Activated B cell treated with CpG ODN at 0.5 μM for 24 hours (primary cell): Measurements from ENCODE around the gene CEP162. TPM values are rescaled to one million over a fixed set of nuclear protein-coding genes. Genes with fewer than 3 reads are reported as not detected.
"Not testable (repeated sequence)": the region's sequence is repeated elsewhere in the genome, so short reads cannot be mapped to it uniquely, and the experiment has no call there.

Experiments
- ATAC-seq: fragments of 200-7000 bp; cut with Tn5 transposase; one replicate; pipeline ENCODE4 v1.10.0; 2021; ENCODE audit warnings: low read depth, mild to moderate bottlenecking, moderate library complexity
- CTCF ChIA-PET: fragments of 350-600 bp; sonication (Branson Sonifier 250); formaldehyde crosslinking; loops from one replicate; lab custom pipeline; 2021; ENCODE audit warnings: antibody characterized with exemption; lab: Charles Lee
- POLR2A ChIA-PET: fragments of 350-600 bp; sonication (Branson Sonifier 250); formaldehyde crosslinking; loops from one replicate; lab custom pipeline; 2021; ENCODE audit warnings: antibody characterized with exemption; lab: Charles Lee
- DNase-seq: peaks from one replicate; pipeline ENCODE4 v3.0.0; 2022
- H3K27ac Mint-ChIP-seq: one replicate; pipeline ENCODE4 v1.8.0; 2020; ENCODE audit warnings: mixed read lengths
- H3K27me3 Mint-ChIP-seq: one replicate; pipeline ENCODE4 v1.8.0; 2021; ENCODE audit warnings: mixed read lengths
- H3K36me3 Mint-ChIP-seq: one replicate; pipeline ENCODE4 v1.8.0; 2021; ENCODE audit warnings: low read depth, mixed read lengths
- H3K4me1 Mint-ChIP-seq: one replicate; pipeline ENCODE4 v1.8.0; 2021; ENCODE audit warnings: mixed read lengths
- H3K4me3 Mint-ChIP-seq: one replicate; pipeline ENCODE4 v1.8.0; 2020; ENCODE audit warnings: mild to moderate bottlenecking, mixed read lengths
- H3K9me3 Mint-ChIP-seq: one replicate; pipeline ENCODE4 v1.8.0; 2020; ENCODE audit warnings: mixed read lengths
- CTCF ChIP-seq: fragments of 200-600 bp; IDR thresholded peaks from one replicate; pipeline ENCODE4 v1.8.0; 2022; ENCODE audit warnings: antibody characterized with exemption, mild to moderate bottlenecking
- intact Hi-C: fragments of 100-400 bp; cut with micrococcal nuclease; formaldehyde crosslinking; loops from one replicate; pipeline ENCODE4 v1.15.1; 2024
- total RNA-seq: library from RNA; stranded (reverse); gene quantifications from 2 replicates; pipeline ENCODE4 v1.2.3, GENCODE V29; 2022

CEP162 gene
- total RNA-seq, 1 donor from 2014 or later = 13.8 TPM

DNA sequence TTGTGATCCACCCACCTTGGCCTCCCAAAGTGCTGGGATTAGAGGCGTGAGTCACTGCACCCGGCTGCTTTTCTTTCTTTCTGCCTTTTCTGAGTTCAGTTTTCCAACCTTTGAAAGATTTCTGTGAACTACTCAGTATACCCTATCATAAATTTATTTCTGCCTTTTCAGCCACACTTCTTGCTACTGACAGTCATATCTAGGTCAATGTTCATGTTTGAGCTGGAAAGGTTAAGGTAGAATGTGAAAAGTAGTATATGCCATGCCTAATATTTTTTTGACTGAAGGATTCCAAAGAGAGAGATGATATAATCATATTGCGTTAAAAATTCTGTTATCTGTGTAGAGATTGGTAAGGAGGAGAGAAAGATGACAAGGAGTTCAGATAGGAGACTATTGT lies 25.9 kb upstream of the CEP162 start:
- H3K4me3 Mint-ChIP-seq = no peak overlapping the region
- intact Hi-C loops = no loop called here
- peaks cover 13% of the 10 kb centered on the region for H3K27me3 Mint-ChIP-seq
- H3K36me3 Mint-ChIP-seq = no peaks in the 10 kb centered on the region
- H3K9me3 Mint-ChIP-seq = no peaks in the 10 kb centered on the region
- peaks cover 3% of the 10 kb centered on the region for H3K4me1 Mint-ChIP-seq
- no peak overlapping the region for H3K27ac Mint-ChIP-seq
- CTCF ChIA-PET = no interaction called here
- DNase-seq (no peak), ATAC-seq (no peak)
- POLR2A ChIA-PET = no interaction called here
- TF ChIP-seq CTCF = no peak

DNA sequence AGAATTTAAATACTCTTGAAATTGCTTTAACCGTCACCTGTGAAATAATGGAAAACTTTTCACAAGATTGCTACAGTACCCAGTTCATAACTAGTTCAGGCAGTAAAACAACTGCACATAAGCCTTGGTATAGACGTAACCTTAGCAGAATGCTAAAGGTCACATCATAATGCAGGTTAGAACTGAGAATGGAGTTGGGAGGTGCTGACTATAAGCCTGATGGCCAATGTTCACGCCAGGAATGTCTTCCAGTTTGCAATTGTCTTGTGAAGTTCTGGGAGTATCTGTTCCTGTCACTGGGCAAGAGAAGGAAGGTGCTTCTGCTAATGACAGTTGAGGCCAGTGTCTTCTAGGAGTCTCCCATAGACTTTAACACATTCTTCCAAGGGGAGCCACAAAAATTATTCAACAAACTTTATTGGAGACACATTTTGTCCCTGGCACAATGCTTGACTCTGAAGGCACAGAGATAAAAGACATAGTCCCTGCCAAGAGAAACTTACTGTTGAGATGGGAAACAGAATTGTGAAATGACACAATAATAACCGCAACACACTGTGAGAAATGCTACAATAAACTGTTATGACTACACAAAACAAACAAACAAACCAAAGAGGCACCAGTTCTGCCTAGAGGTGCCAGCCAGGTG lies 24.6 kb upstream of the CEP162 start:
- Mint-ChIP-seq H3K9me3 (no peaks in the 10 kb centered on the region), H3K27ac (no peak overlapping the region), H3K4me3 (no peak overlapping the region), H3K4me1 (peaks cover 3% of the 10 kb centered on the region), H3K27me3 (peaks cover 13% of the 10 kb centered on the region), H3K36me3 (no peaks in the 10 kb centered on the region)
- POLR2A ChIA-PET = no interaction called here
- no peak for TF ChIP-seq CTCF
- intact Hi-C loops = no loop called here
- ATAC-seq (no peak), DNase-seq (no peak)
- CTCF ChIA-PET = no interaction called here

GRCh38 chr6:84249724-84250123 lies 22.3 kb upstream of the CEP162 start:
- TF ChIP-seq CTCF = no peak
- no peak overlapping the region for H3K4me3 Mint-ChIP-seq
- CTCF ChIA-PET = no interaction called here
- no peaks in the 10 kb centered on the region for H3K9me3 Mint-ChIP-seq
- intact Hi-C loops = no loop called here
- H3K27me3 Mint-ChIP-seq = peaks cover 7% of the 10 kb centered on the region
- no peaks in the 10 kb centered on the region for H3K36me3 Mint-ChIP-seq
- DNase-seq = no peak
- ATAC-seq = no peak
- POLR2A ChIA-PET = no interaction called here
- H3K4me1 Mint-ChIP-seq = peaks cover 3% of the 10 kb centered on the region
- no peak overlapping the region for H3K27ac Mint-ChIP-seq

DNA sequence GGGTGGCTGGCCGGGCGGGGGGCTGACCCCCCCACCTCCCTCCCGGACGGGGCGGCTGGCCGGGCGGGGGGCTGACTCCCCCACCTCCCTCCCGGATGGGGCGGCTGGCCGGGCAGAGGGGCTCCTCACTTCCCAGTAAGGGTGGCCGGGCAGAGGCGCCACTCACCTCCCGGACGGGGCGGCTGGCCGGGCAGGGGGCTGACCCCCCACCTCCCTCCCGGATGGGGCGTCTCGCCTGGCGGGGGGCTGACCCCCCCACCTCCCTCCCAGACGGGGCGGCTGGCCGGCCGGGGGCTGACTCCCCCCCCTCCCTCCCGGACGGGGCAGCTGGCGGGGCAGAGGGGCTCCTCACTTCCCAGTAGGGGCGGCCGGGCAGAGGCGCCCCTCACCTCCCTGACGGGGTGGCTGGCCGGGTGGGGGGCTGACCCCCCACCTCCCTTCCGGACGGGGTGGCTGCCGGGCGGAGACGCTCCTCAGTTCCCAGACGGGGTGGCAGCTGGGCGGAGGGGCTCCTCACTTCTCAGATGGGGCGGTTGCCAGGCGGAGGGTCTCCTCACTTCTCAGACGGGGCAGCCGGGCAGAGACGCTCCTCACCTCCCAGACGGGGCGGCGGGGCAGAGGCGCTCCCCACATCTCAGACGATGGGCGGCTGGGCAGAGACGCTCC lies 17.1 kb upstream of the CEP162 start:
- H3K27ac Mint-ChIP-seq, CTCF ChIA-PET, ATAC-seq: not testable (repeated sequence)

DNA sequence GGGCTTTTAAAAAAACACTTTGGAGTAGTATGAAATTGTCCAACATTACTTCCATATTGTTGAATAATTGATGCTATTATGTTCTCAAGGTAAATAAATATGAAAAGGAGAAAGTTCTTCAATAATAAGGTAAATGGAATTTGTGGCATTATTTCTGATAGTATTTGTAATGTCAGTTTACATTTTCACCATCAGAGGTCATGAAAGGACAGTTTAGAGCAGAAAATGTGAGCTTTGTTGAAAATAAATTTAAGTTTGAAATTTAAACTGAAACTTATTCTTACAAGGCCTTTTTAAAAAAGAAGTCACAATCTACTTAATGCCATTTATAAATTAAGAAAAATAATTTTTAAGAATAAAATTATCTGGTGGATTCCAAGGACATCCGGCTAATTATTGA lies 15.8 kb upstream of the CEP162 start:
- H3K4me3 Mint-ChIP-seq = no peak overlapping the region
- ATAC-seq = no peak
- no peak for DNase-seq
- H3K27ac Mint-ChIP-seq = no peak overlapping the region
- peaks cover 5% of the 10 kb centered on the region for H3K27me3 Mint-ChIP-seq
- intact Hi-C loops = no loop called here
- no peak for TF ChIP-seq CTCF
- H3K9me3 Mint-ChIP-seq = no peaks in the 10 kb centered on the region
- H3K4me1 Mint-ChIP-seq = no peaks in the 10 kb centered on the region
- no peaks in the 10 kb centered on the region for H3K36me3 Mint-ChIP-seq
- ChIA-PET CTCF (no interaction called here), POLR2A (no interaction called here)

More for the DNA sequence above, 17.1 kb upstream of the CEP162 start:
- intact Hi-C loops, H3K36me3 Mint-ChIP-seq, H3K4me1 Mint-ChIP-seq, H3K4me3 Mint-ChIP-seq, POLR2A ChIA-PET, H3K27me3 Mint-ChIP-seq, DNase-seq, H3K9me3 Mint-ChIP-seq: not testable (repeated sequence)
